ENCODE measurements around the gene MTCH2. TPM values are rescaled to one million over a fixed set of nuclear protein-coding genes. Genes with fewer than 3 reads are reported as not detected.
"Not testable (repeated sequence)": the region's sequence is repeated elsewhere in the genome, so short reads cannot be mapped to it uniquely, and the experiment has no call there.

The MTCH2 gene
- total RNA-seq, 1 donor = 39.3 TPM

DNA sequence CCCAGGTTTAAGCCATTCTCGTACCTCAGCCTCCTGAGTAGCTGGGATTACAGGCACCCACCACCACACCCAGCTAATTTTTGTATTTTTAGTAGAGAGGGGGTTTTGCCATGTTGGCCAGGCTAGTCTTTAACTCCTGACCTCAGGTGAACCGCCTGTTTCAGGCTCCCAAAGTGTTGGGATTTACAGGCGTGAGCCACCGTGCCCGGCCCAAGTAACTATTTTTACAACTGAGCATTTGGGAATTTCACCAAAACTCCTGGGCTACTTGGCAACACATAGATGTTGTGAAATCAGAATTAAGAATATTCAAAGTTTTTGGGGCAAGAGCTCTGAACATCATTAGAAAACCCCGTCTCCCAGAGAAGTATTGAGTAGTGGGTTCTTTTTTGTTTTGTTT, 1.9 kb downstream of the MTCH2 start:
- DNase-seq (ENCODE audit: low read depth in 2 of 3, low spot score in 2 of 3) = not testable (repeated sequence)

DNA sequence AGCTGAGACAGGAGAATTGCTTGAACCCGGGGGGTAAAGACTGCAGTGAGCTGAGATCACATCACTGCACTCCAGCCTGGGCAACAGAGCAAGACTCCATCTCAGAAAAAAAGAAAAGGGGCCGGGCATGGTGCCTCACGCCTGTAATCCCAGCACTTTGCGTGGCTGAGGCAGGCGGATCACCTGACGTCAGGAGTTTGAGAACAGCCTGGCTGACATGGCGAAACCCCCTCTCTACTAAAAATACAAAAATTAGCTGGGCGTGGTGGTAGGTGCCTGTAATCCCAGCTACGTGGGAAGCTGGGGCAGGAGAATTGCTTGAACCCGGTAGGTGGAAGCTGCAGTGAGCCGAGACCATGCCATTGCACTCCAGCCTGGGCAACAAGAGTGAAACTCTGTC, 6.0 kb downstream of the MTCH2 start:
- not testable (repeated sequence) for DNase-seq (ENCODE audit: low read depth in 2 of 3, low spot score in 2 of 3)

DNA sequence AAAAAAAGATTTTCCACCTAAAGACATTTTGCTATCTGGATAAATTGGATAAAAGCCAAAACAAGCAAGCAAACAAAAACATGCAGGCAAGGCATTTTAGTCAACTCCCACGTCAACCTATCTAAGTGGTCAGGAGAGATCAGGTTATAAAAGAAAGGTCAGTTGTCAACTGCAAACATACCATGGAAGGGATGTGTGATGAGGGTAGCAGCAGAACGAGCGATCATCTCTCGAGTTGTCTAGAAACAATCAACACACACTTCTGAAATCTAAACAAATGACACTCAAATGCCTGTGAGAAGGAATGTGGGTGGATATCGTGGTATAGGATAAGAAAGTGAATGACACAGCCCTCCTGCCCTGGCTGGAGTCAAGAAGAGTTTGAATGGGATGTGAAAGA, 10.9 kb downstream of the MTCH2 start:
- no peak for DNase-seq (ENCODE audit: low read depth in 2 of 3, low spot score in 2 of 3)

DNA sequence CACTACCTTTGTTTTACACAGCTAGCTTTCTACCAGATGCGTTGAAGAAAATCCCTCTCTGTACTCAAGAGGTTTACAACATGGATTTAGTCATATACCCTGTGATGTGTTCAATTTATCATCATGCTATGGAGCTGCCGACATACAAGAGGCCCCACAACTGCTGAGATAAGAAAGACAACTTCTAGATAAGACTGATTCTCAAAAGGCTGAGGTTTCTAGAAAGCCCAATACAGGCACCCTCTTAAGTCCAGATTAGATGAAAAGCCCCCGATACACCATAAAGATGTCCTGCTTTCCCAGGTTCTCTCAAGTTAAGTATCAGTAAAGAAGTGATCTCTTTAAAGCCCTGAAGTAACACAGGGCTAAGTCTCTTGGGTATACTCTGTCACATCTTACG, 14.3 kb downstream of the MTCH2 start:
- no peak for DNase-seq (ENCODE audit: low read depth in 2 of 3, low spot score in 2 of 3)

- DNase-seq (ENCODE audit: low read depth in 2 of 3, low spot score in 2 of 3) = no peak
Measured at GRCh38 chr11:47626234-47626633, 16.1 kb downstream of the MTCH2 start.

DNA sequence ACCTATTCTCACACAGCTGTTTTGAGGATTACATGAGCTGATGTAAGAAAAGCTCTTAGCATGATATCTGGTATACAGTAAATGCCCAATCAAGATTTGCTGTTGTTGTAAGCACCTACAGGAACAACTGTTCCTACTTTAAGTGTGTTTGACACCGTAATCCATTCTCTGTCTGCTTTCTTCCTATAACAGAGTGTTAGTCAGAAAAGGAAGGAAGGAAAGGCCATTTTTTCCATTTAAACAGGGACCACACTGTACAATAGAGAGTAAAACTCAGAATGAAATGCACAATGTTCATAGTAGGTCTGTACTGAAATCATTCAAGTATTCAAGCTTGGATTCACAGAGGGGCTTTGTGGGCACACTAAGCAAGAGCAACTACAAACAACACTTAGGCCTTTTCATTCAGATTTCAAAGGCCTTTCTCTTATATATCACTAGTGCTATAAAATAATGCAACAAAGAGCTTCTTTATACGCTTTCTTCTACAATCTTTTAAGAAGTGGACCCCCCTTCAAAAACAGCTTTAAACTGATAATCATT, 21.5 kb downstream of the MTCH2 start:
- no peak for DNase-seq (ENCODE audit: low read depth in 2 of 3, low spot score in 2 of 3)

- peak in 2 of 3 donors; percentile 23 to 56 for DNase-seq (ENCODE audit: low read depth in 2 of 3, low spot score in 2 of 3)
Measured at GRCh38 chr11:47617417-47617809, 24.9 kb downstream of the MTCH2 start.

DNA sequence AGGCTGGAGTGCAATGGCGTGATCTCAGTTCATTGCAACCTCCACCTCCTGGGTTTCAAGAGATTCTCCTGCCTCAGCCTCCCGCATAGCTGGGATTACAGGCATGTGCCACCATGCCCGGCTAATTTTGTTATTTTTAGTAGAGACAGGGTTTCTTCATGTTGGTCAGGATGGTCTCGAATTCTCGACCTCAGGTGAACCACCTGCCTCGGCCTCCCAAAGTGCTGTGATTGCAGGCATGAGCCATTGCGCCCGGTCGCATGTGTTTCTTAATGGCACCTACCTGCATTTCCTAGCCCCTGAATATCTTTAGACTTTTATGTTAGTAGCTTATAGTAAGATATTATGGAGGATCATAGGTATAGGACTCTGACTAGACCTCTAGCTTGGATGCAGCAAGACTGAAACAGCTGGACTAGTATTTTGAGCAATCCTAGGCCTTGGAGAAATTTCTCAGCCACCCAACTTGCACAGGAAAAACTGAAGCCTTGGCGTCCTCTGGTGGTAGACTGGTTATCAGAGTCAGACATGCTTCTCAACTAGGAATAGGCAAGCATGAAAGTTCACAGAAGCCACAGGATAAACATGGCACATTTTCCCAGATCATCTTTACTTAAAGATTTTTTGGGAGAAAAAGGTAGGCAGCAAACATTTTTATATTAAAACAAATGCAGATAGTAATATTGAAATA, 25.5 kb downstream of the MTCH2 start:
- DNase-seq (ENCODE audit: low read depth in 2 of 3, low spot score in 2 of 3) = peak in 2 of 3 donors; percentile 69 to 86

DNA sequence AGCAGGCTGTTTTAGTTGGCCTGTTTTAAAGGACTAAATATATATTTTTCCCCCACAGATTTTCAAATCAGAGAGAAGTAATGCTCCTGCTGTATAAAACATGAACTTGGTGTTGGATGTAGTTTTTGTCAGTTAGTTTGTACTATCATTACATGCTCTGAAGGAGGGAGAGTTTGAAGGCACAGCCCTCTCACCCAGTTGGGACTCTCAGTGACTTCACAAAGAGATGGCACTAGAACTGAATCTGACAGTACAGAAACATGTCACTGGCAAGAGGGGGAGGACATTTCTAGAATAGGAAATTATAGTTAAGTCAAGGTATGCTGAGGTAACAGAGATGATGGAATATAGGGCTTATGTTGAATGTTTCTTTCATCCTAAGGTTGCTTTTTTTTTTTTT, 27.1 kb downstream of the MTCH2 start:
- no peak for DNase-seq (ENCODE audit: low read depth in 2 of 3, low spot score in 2 of 3)

GRCh38 chr11:47611348-47611794, 31.0 kb downstream of the MTCH2 start:
- DNase-seq (ENCODE audit: low read depth in 2 of 3, low spot score in 2 of 3) = peak in 2 of 3 donors; percentile 24 to 67

GRCh38 chr11:47609675-47610074, 32.7 kb downstream of the MTCH2 start:
- no peak for DNase-seq (ENCODE audit: low read depth in 2 of 3, low spot score in 2 of 3)

GRCh38 chr11:47607380-47607779, 35.0 kb downstream of the MTCH2 start:
- DNase-seq (ENCODE audit: low read depth in 2 of 3, low spot score in 2 of 3) = no peak

DNA sequence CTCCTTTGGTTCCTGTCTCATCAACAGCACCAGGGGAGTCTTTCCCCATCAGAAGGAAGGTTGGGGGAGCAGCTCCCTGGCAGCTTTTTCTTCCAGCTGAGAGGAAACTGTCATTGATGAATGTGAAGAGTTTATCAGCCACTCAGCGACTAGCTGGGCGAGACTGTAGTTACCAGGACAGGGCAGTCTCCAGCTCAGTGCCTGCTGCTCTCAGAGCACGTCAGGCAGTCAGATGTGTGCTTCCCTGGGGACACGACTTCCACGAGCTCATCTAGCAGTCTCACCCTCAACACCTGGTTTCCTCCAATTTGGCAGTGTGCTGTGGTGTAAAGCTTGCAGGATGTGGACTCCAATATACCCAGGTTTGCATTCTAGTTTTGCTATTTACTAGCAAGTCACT, 35.6 kb downstream of the MTCH2 start:
- no peak for DNase-seq (ENCODE audit: low read depth in 2 of 3, low spot score in 2 of 3)

GRCh38 chr11:47605921-47606320, 36.4 kb downstream of the MTCH2 start:
- DNase-seq (ENCODE audit: low read depth in 2 of 3, low spot score in 2 of 3) = no peak

GRCh38 chr11:47603295-47603694, 39.1 kb downstream of the MTCH2 start:
- DNase-seq (ENCODE audit: low read depth in 2 of 3, low spot score in 2 of 3) = no peak

DNA sequence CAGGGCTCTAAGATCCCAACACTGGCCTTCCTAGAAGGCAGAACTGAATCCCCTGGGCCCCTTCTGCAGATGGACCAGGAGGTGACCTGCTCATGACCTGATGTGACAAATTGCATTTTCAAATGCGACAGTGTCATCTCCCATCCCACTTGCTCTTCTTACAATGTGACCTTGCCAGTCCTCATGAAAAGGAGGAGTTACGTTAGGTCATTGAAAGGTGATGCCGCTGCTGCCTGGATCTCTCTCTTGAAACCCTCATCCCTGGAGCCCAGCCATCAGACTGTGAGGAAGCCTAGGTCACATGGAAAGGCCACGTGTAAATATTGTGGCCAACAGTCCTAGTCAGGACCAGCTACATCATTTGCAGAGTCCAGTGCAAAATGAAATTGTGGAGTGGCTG, 42.5 kb downstream of the MTCH2 start:
- DNase-seq (ENCODE audit: low read depth in 2 of 3, low spot score in 2 of 3) = no peak

DNA sequence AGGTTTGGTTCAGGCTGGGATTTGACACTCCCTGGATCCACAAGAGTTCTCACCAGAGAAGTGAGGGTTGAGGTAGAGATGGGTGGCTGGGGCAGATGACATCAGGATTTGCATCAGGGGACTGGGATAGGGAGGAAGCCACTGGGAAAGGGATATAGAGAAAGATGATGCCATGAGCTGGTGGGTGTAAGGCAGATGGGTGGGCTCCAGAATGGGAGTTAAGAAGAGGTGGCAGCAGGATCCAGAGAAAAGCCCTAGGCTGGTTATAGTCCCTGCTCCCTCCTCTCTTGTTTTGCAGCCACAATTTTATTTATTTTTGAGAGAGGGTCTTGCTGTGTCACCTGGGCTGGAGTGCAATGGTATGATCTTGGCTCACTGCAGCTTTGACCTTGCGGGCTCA, 46.4 kb downstream of the MTCH2 start:
- DNase-seq (ENCODE audit: low read depth in 2 of 3, low spot score in 2 of 3) = no peak

DNA sequence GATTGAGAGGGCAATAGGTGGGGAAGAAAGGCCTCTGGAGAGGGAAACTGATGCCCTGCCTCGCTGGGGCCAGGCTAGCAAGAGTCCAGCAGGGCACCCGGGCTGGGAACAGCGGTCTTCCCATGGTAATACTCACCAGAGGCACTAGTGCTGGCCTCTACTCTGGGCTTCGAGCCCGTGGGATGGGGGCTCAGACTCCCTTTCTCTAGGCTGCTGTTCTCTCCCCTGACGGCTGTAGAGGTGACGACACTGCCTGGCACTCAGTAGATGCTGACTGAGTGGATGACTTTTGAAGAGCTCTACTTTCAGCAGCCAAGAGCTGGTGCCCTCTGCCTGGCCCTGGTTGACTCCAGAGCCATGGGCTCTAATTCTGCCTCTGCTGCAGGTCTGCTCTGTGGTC, 47.3 kb downstream of the MTCH2 start:
- DNase-seq (ENCODE audit: low read depth in 2 of 3, low spot score in 2 of 3) = no peak

- no peak for DNase-seq (ENCODE audit: low read depth in 2 of 3, low spot score in 2 of 3)
Measured at GRCh38 chr11:47593934-47594855, 48.2 kb downstream of the MTCH2 start, which contains the start of gene C1QTNF4. Gene C1QTNF4, minus strand, starts transcription at chr11:47594411. Its CDS starts 3,601 bp downstream, at chr11:47590810.

- DNase-seq (ENCODE audit: low read depth in 2 of 3, low spot score in 2 of 3) = no peak
Measured at GRCh38 chr11:47593492-47593933, 48.8 kb downstream of the MTCH2 start.

DNA sequence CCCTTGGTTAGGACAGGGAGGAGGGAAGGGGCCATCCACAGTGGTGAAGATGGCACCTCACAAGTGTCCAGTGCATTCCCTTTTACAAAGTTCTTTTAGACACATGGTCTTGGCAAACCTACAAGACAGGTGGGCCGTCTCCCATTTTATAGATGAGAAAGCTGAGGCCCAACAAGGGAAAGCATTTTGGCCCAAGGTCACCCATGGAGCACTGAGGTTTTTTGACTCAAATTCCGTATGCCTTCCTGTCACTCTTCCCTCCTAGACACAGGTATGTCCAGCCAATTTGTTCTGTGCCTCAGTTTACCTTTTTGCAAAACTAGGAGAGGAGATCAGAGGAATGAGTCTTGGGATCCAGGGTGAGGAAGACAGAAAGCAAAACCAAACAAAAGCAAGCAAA, 49.4 kb downstream of the MTCH2 start:
- DNase-seq (ENCODE audit: low read depth in 2 of 3, low spot score in 2 of 3) = no peak
